Epithelial cell of esophagus (primary cell): Measurements from ENCODE around the gene BHMT2.

Experiments used
- DNase-seq: peaks from one replicate; pipeline ENCODE4 v3.0.0; 2010; ENCODE audit warnings: low read depth
- H3K4me3 ChIP-seq: 2 replicates; pipeline ENCODE4 v1.5.1; 2011; ENCODE audit warnings: mild to moderate bottlenecking, low read length, control low read depth
- TF ChIP-seq, protein P1 (sequence below): IDR thresholded peaks from 2 replicates; pipeline ENCODE4 v1.5.1; 2011; ENCODE audit warnings: low read depth, mild to moderate bottlenecking, low read length, control low read depth, inconsistent platforms; ENCODE audit not compliant: insufficient read depth; ENCODE audit errors: missing control alignments

The BHMT2 gene

DNA sequence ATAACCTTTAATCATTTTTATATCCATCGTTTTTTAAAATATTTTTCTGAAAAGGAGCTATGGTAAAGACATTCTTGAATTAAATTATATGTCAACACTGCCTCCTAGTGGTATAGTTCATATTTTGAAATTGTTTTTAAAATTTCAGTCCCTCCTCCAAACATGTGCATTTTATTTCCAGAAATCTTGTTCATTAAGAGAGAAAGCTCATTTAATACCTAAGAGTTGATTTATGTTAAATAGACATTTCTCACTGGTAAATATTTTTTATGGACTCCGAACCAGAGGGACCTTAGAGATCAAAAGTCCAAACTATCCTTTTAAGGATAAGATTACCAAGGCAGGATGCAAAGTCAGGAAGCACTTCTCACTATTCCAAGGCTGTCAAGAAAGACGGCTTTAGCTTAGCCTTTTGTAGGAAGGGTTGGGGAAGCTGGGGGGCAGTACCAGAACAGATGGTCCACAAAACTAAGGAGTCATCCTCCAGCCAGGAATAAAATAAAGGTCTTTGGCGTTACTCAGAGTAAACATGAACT, 63.6 kb downstream of the BHMT2 start:
- H3K4me3 ChIP-seq, result peak overlapping the region; percentile 4
- TF ChIP-seq, protein P1, sequence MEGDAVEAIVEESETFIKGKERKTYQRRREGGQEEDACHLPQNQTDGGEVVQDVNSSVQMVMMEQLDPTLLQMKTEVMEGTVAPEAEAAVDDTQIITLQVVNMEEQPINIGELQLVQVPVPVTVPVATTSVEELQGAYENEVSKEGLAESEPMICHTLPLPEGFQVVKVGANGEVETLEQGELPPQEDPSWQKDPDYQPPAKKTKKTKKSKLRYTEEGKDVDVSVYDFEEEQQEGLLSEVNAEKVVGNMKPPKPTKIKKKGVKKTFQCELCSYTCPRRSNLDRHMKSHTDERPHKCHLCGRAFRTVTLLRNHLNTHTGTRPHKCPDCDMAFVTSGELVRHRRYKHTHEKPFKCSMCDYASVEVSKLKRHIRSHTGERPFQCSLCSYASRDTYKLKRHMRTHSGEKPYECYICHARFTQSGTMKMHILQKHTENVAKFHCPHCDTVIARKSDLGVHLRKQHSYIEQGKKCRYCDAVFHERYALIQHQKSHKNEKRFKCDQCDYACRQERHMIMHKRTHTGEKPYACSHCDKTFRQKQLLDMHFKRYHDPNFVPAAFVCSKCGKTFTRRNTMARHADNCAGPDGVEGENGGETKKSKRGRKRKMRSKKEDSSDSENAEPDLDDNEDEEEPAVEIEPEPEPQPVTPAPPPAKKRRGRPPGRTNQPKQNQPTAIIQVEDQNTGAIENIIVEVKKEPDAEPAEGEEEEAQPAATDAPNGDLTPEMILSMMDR, result no peak
- DNase-seq, result peak; percentile 55

DNA sequence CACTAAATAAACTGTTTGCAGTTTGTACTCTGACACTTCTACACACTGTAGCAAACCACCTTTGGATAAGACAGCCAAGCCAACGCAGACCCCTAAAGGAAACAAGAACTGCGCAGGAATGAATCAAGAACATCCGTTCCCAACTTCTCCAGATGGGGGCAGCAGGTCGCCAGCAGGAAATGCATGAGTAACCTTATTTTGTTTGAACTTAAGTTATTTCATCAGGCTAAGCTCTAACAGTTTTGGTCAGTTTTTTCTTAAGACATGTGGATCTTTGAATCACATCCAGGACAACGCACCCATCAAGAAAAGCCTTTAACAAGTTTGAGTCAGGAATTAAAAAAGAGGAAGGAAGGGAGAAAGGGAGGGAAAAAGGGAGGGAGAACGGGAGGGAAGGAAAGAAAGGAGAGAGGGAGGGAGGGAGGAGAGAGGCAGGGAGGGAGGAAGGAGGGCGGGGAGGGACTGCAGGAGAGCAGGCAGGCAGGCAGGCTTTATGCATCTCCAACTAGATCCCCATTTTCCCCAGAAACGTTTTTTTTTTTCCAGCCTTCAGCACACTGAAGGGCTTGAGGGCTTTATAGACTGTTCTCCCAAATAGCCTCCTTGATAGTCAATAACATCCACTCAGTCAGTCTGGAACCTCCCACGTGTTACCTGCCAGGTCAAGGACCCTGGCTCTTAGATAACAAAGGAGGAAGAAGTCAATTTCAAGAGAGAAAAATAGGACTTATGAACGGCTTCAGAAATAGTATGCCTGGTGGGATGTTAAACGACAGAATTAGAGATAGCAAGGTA, 64.3 kb downstream of the BHMT2 start:
- H3K4me3 ChIP-seq, result peak overlapping the region; percentile 4
- TF ChIP-seq, protein P1, result peak; percentile 87

DNA sequence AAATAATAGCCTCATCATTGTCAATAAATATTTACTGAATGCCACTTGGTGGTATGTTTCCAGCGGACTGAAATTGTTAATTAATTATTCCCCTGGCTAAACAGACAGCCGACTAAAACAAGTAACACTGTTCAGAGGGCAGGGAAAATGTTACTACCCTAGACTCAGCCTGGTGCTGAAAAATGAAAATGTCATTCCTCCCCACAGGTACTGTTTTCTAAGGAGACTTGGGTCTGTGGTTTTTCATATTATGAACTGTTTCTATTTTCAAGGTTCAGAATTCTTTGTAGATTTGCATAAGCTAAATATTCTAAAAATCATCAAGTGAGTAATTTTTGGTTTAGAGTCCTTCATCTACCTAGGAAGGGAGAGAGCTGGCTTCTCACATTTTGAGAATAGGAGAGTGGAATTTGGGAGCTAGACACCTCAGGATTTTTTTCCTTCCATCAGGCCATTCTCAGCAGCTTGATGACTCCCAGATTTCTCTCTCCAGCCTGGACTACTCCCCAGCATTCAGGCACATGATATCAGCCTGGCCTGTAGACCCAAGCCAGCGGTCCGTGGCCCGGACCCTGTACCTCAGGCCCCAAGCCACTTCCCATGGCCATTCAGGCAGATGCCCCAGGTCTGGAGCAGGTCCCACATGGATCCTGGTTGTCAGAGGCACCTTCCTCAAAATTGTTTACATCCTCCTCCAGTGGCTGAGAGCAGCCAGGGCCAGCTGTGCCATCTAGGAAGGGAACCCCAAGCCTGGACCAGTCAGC, 66.4 kb downstream of the BHMT2 start:
- H3K4me3 ChIP-seq, result no peak overlapping the region
- no peak for DNase-seq
- TF ChIP-seq, protein P1, result no peak

More for the DNA sequence above, 64.3 kb downstream of the BHMT2 start:
- peak; percentile 77 for DNase-seq

DNA sequence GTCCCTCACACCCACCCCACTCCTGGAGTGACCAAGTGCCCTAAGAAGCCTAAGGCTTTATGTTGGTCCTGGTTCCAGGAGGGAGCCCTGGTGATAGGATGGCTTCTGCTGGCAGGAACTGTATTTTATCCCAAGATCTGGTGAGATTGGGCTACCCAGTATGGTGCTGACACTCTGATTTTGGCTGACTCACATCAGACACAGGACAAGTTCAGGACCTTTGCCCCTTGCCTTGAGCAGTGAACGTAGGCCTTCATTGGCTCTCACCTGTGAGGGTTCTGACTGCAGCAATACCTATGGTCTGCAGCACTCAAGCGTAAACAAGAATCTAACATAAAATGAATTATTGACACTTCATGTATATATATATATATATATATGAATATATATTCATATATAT, 67.1 kb downstream of the BHMT2 start:
- TF ChIP-seq, protein P1, result no peak
- no peak for DNase-seq

More for the DNA sequence above, 67.1 kb downstream of the BHMT2 start:
- no peak overlapping the region for H3K4me3 ChIP-seq
